ENCODE data around the gene KBTBD13. TPM values are rescaled to one million over a fixed set of nuclear protein-coding genes. Genes with fewer than 3 reads are reported as not detected.

Gene KBTBD13
- total RNA-seq, 1 experiment from 2014 or later = not detected

DNA sequence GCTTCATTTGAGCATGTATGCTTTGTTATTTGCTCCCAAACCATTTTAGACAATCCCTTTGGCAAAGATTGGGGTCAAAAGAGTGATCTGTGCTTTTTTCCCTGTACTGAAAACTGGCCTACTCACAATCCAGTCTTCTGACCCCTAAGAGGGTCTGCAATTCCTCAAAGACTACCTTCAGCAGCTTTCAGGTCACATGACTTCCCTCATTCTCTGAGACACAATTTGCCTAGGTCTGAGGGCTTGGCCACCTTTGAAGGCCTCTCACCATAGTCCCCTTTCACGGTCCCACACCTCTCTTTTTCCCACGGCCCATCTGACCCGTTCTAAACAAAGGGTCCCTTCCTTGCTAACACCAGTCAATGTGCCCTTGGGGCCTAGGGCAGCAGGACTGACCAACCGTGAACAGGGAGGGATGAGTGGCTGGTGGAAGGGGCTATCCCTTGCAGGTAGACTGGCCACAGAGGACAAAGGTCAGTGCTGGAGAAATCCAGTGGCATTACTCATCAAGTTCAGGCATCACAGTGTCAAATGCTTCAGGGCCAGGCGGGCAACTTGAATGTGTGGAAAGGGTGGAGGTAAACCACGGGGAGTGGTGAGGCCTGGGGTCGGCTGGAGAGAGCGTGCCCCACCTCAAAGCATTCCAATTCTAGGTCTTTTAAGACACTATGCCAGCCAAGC lies 19.5 kb upstream of the KBTBD13 start:
- intact Hi-C loops (cut with micrococcal nuclease; ENCODE audit: unreplicated experiment) (no loop called here), in situ Hi-C loops (cut with HindIII; ENCODE audit: low pct_unique_long_range_greater_than_20kb, low sequenced_read_pairs) (no loop called here)
- ChIA-PET CTCF (no interaction called here), POLR2A (no interaction called here)
- Histone ChIP-seq H3K36me3 (ENCODE audit: control insufficient read depth, insufficient read depth, low read length) (no peaks in the 10 kb centered on the region), H3K4me3 (ENCODE audit: low read depth in 2 of 2, low read length in 2 of 2) (no peak overlapping the region), H3K27ac (ENCODE audit: low read length) (no peak overlapping the region), H3K4me1 (ENCODE audit: control insufficient read depth, insufficient read depth, low read length) (0 out of 2 replicates have a peak, but pooled peaks cover 5% of the 10 kb centered on the region), H3K27me3 (ENCODE audit: control insufficient read depth, insufficient read depth, low read length) (no peaks in the 10 kb centered on the region), H3K9me3 (ENCODE audit: control insufficient read depth, insufficient read depth, low read depth, low read length) (no peaks in the 10 kb centered on the region)
- DNase-seq (ENCODE audit: low read depth, low spot score) (no peak), ATAC-seq (peak; percentile 68)
- TF ChIP-seq POLR2AphosphoS5 (IDR thresholded peaks at IDR 0.05; ENCODE audit: low read depth, low read length) = no peak
- TF ChIP-seq, protein P1, sequence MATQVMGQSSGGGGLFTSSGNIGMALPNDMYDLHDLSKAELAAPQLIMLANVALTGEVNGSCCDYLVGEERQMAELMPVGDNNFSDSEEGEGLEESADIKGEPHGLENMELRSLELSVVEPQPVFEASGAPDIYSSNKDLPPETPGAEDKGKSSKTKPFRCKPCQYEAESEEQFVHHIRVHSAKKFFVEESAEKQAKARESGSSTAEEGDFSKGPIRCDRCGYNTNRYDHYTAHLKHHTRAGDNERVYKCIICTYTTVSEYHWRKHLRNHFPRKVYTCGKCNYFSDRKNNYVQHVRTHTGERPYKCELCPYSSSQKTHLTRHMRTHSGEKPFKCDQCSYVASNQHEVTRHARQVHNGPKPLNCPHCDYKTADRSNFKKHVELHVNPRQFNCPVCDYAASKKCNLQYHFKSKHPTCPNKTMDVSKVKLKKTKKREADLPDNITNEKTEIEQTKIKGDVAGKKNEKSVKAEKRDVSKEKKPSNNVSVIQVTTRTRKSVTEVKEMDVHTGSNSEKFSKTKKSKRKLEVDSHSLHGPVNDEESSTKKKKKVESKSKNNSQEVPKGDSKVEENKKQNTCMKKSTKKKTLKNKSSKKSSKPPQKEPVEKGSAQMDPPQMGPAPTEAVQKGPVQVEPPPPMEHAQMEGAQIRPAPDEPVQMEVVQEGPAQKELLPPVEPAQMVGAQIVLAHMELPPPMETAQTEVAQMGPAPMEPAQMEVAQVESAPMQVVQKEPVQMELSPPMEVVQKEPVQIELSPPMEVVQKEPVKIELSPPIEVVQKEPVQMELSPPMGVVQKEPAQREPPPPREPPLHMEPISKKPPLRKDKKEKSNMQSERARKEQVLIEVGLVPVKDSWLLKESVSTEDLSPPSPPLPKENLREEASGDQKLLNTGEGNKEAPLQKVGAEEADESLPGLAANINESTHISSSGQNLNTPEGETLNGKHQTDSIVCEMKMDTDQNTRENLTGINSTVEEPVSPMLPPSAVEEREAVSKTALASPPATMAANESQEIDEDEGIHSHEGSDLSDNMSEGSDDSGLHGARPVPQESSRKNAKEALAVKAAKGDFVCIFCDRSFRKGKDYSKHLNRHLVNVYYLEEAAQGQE (IDR thresholded peaks at IDR 0.05; ENCODE audit: insufficient read depth in 1 of 2, low read depth in 2 of 2, low read length in 1 of 2) = no peak
- no peak for TF ChIP-seq TCF7L2 (IDR thresholded peaks at IDR 0.05; ENCODE audit: low read depth, low read length)
- TF ChIP-seq, protein P2, sequence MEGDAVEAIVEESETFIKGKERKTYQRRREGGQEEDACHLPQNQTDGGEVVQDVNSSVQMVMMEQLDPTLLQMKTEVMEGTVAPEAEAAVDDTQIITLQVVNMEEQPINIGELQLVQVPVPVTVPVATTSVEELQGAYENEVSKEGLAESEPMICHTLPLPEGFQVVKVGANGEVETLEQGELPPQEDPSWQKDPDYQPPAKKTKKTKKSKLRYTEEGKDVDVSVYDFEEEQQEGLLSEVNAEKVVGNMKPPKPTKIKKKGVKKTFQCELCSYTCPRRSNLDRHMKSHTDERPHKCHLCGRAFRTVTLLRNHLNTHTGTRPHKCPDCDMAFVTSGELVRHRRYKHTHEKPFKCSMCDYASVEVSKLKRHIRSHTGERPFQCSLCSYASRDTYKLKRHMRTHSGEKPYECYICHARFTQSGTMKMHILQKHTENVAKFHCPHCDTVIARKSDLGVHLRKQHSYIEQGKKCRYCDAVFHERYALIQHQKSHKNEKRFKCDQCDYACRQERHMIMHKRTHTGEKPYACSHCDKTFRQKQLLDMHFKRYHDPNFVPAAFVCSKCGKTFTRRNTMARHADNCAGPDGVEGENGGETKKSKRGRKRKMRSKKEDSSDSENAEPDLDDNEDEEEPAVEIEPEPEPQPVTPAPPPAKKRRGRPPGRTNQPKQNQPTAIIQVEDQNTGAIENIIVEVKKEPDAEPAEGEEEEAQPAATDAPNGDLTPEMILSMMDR (IDR thresholded peaks at IDR 0.05) = no peak
- no peak for TF ChIP-seq SIN3A (IDR thresholded peaks at IDR 0.05; ENCODE audit: borderline replicate concordance, insufficient read depth, low read depth, low read length)
- BruUV-seq (replicated peaks) = no TSS peak

DNA sequence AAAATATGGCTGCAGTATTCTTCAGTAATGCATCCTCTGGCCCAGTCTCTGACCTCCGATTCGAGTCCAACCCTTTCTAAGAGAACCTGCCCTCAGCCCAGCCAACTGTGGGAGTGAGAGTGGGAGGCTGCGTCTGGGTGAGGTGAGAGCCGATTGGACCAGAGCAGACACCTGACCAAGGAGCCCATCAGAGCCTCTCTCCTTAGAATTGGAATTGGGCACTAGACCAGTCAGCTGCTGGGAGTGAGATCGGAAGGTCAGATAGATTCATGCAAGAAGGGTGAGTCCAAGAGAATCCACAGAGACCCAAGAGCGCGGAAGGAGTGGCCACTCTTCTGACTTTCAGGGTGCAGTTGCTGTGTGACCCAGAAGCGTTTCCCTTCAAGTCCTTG lies 19.0 kb upstream of the KBTBD13 start:
- no peak overlapping the region for H3K27ac ChIP-seq (ENCODE audit: low read length)
- no peak overlapping the region for H3K4me3 ChIP-seq (ENCODE audit: low read depth in 2 of 2, low read length in 2 of 2)
- ChIA-PET CTCF (no interaction called here), POLR2A (no interaction called here)
- H3K27me3 ChIP-seq (ENCODE audit: control insufficient read depth, insufficient read depth, low read length) = no peaks in the 10 kb centered on the region
- no peak for TF ChIP-seq POLR2AphosphoS5 (IDR thresholded peaks at IDR 0.05; ENCODE audit: low read depth, low read length)
- TF ChIP-seq, protein P1 (IDR thresholded peaks at IDR 0.05; ENCODE audit: insufficient read depth in 1 of 2, low read depth in 2 of 2, low read length in 1 of 2) = no peak
- in situ Hi-C loops (cut with HindIII; ENCODE audit: low pct_unique_long_range_greater_than_20kb, low sequenced_read_pairs) (no loop called here), intact Hi-C loops (cut with micrococcal nuclease; ENCODE audit: unreplicated experiment) (no loop called here)
- DNase-seq (ENCODE audit: low read depth, low spot score) = no peak
- no TSS peak for BruUV-seq (replicated peaks)
- ATAC-seq = no peak; the same call in 1 of the 2 replicates
- 0 out of 2 replicates have a peak, but pooled peaks cover 5% of the 10 kb centered on the region for H3K4me1 ChIP-seq (ENCODE audit: control insufficient read depth, insufficient read depth, low read length)
- H3K9me3 ChIP-seq (ENCODE audit: control insufficient read depth, insufficient read depth, low read depth, low read length) = no peaks in the 10 kb centered on the region
- H3K36me3 ChIP-seq (ENCODE audit: control insufficient read depth, insufficient read depth, low read length) = no peaks in the 10 kb centered on the region

Measured in Panc1 (cell line).